ENCODE data around the gene EP400.

The EP400 gene

GRCh38 chr12:131923260-131923659, 26.5 kb upstream of the EP400 start:
- DNase-seq (ENCODE audit: low spot score) = no peak
- TF ChIP-seq CTCF (IDR thresholded peaks at IDR 0.05) = no peak
- Histone ChIP-seq H3K27ac (no peak overlapping the region), H3K4me3 (no peak overlapping the region)

- TF ChIP-seq CTCF (IDR thresholded peaks at IDR 0.05) = no peak
- Histone ChIP-seq H3K27ac (no peak overlapping the region), H3K4me3 (no peak overlapping the region)
- DNase-seq (ENCODE audit: low spot score) = no peak
These were observed 22.3 kb upstream of the EP400 start for GRCh38 chr12:131927110-131928079.

- Histone ChIP-seq H3K27ac (peak overlapping the region; percentile 74 to 91), H3K4me3 (peak overlapping the region; percentile 75)
- no peak for TF ChIP-seq CTCF (IDR thresholded peaks at IDR 0.05)
- no peak for DNase-seq (ENCODE audit: low spot score)
These were observed 21.5 kb upstream of the EP400 start for GRCh38 chr12:131928080-131928710.

GRCh38 chr12:131928711-131929580, 20.8 kb upstream of the EP400 start, which contains the start of gene PUS1:
Gene PUS1 (plus strand): TSS chr12:131929276. CDS start chr12:131929723, 447 bp downstream.
- TF ChIP-seq CTCF (IDR thresholded peaks at IDR 0.05) = no peak
- Histone ChIP-seq H3K27ac (peak within 1 kb of the TSS; percentile 74 to 91), H3K4me3 (peak within 1 kb of the TSS; percentile 75)
- DNase-seq (ENCODE audit: low spot score) = peak; percentile 95

- no peak for DNase-seq (ENCODE audit: low spot score)
- peak overlapping the region; percentile 75 for H3K4me3 ChIP-seq
- H3K27ac ChIP-seq = peak overlapping the region in 1 of 2 donors; percentile 91
- TF ChIP-seq CTCF (IDR thresholded peaks at IDR 0.05) = no peak
These were observed 19.9 kb upstream of the EP400 start for GRCh38 chr12:131929581-131930456.

GRCh38 chr12:131930510-131930909, 19.2 kb upstream of the EP400 start:
- no peak for TF ChIP-seq CTCF (IDR thresholded peaks at IDR 0.05)
- H3K27ac ChIP-seq = no peak overlapping the region
- DNase-seq (ENCODE audit: low spot score) = no peak
- peak overlapping the region; percentile 75 for H3K4me3 ChIP-seq
